GM23338 (cell line): ENCODE results near the gene MCC. TPM values are rescaled to one million over a fixed set of nuclear protein-coding genes. Genes with fewer than 3 reads are reported as not detected.

Experiments
- ATAC-seq: fragments of 200-7000 bp; cut with Tn5 transposase; 3 replicates; pipeline ENCODE4 v1.9.1; 2020
- DNase-seq: peaks from one replicate; pipeline ENCODE4 v3.0.0-alpha.2; 2015; ENCODE audit warnings: low spot score
- H2AFZ ChIP-seq: fragments of 200-600 bp; sonication (generic); 2 replicates; pipeline ENCODE4 v1.8.0; 2016; ENCODE audit warnings: antibody characterized with exemption, mild to moderate bottlenecking, moderate library complexity
- H3F3A ChIP-seq: fragments of 200-600 bp; sonication (generic); replicated peaks from 2 replicates; pipeline ENCODE4 v1.8.0; 2017; ENCODE audit warnings: antibody characterized with exemption, mixed run types, low read depth
- H3K27ac ChIP-seq: fragments of 200-600 bp; sonication (generic); 2 replicates; pipeline ENCODE4 v1.6.1; 2016; ENCODE audit warnings: low read depth
- H3K27me3 ChIP-seq: fragments of 200-600 bp; sonication (generic); 2 replicates; pipeline ENCODE4 v1.8.0; 2016; ENCODE audit warnings: mild to moderate bottlenecking, mixed run types, moderate library complexity; ENCODE audit not compliant: insufficient read depth
- H3K36me3 ChIP-seq: fragments of 200-600 bp; sonication (generic); 2 replicates; pipeline ENCODE4 v1.8.0; 2016; ENCODE audit warnings: mild to moderate bottlenecking; ENCODE audit not compliant: insufficient read depth
- H3K4me1 ChIP-seq: fragments of 200-600 bp; sonication (generic); 2 replicates; pipeline ENCODE4 v1.8.0; 2016; ENCODE audit warnings: mild to moderate bottlenecking, moderate library complexity; ENCODE audit not compliant: insufficient read depth
- H3K4me2 ChIP-seq: fragments of 200-600 bp; sonication (generic); 2 replicates; pipeline ENCODE4 v1.7.1; 2017; ENCODE audit warnings: mixed run types
- H3K4me3 ChIP-seq: fragments of 200-600 bp; sonication (generic); 2 replicates; pipeline ENCODE4 v1.6.1; 2016; ENCODE audit warnings: mixed run types
- H3K79me2 ChIP-seq: fragments of 200-600 bp; sonication (generic); replicated peaks from 2 replicates; pipeline ENCODE4 v1.8.0; 2017; ENCODE audit warnings: mild to moderate bottlenecking; ENCODE audit not compliant: insufficient read depth
- H3K9me2 ChIP-seq: fragments of 200-600 bp; sonication (generic); 2 replicates; pipeline ENCODE4 v1.8.0; 2017; ENCODE audit not compliant: insufficient read depth
- H4K20me1 ChIP-seq: fragments of 200-600 bp; sonication (generic); replicated peaks from 2 replicates; pipeline ENCODE4 v1.8.0; 2017; ENCODE audit warnings: mild to moderate bottlenecking; ENCODE audit not compliant: insufficient read depth
- H3K27ac Mint-ChIP-seq: 2 replicates; pipeline ENCODE4 v1.8.0; 2020; ENCODE audit warnings: inconsistent platforms, mild to moderate bottlenecking, moderate library complexity, mixed read lengths
- H3K27me3 Mint-ChIP-seq: 3 replicates; pipeline ENCODE4 v1.8.0; 2022; ENCODE audit warnings: low read depth, mild to moderate bottlenecking, moderate library complexity, mixed read lengths, inconsistent platforms; ENCODE audit not compliant: insufficient read depth, poor library complexity
- H3K36me3 Mint-ChIP-seq: 3 replicates; pipeline ENCODE4 v1.8.0; 2021; ENCODE audit warnings: low read depth, mild to moderate bottlenecking, inconsistent platforms, moderate library complexity, mixed read lengths
- H3K4me1 Mint-ChIP-seq: 3 replicates; pipeline ENCODE4 v1.8.0; 2020; ENCODE audit warnings: mild to moderate bottlenecking, inconsistent platforms, mixed read lengths
- H3K4me3 Mint-ChIP-seq: 3 replicates; pipeline ENCODE4 v1.8.0; 2021; ENCODE audit warnings: moderate library complexity, mild to moderate bottlenecking, inconsistent platforms, mixed read lengths
- H3K9me3 Mint-ChIP-seq: 3 replicates; pipeline ENCODE4 v1.8.0; 2020; ENCODE audit warnings: moderate library complexity, mild to moderate bottlenecking, inconsistent platforms, mixed read lengths
- CREB1 ChIP-seq: fragments of 250-450 bp; sonication (Bioruptor Pico); IDR thresholded peaks from 2 replicates; pipeline ENCODE4 v1.5.0; 2020; ENCODE audit warnings: low read depth, mild to moderate bottlenecking, moderate library complexity
- EZH2 ChIP-seq: fragments of 200-600 bp; sonication (generic); IDR thresholded peaks from one replicate; pipeline ENCODE4 v1.8.0; 2017; ENCODE audit warnings: antibody characterized with exemption, mild to moderate bottlenecking, low read depth; ENCODE audit not compliant: unreplicated experiment
- NANOG ChIP-seq: IDR thresholded peaks from 2 replicates; pipeline ENCODE4 v1.6.1; 2016; ENCODE audit warnings: antibody characterized with exemption, borderline replicate concordance
- POLR2AphosphoS5 ChIP-seq: IDR thresholded peaks from 2 replicates; pipeline ENCODE4 v1.6.1; 2016; ENCODE audit warnings: antibody characterized with exemption, low read depth
- STAT1 ChIP-seq: IDR thresholded peaks from one replicate; pipeline ENCODE4 v1.6.1; 2016; ENCODE audit warnings: antibody characterized with exemption; ENCODE audit not compliant: unreplicated experiment
- ZNF331 ChIP-seq: fragments of 250-450 bp; sonication (Bioruptor Pico); IDR thresholded peaks from 2 replicates; pipeline ENCODE4 v1.5.0; 2020; ENCODE audit warnings: low read depth, mild to moderate bottlenecking, moderate library complexity
- polyA plus RNA-seq: library from polyadenylated mRNA; unstranded; fragments of >200 nt; fragmentation: Nextera tagmentation; extraction: Ambion mirVana; gene quantifications from 2 replicates; pipeline ENCODE4 v1.2.1, GENCODE V29; 2016
- total RNA-seq: library from RNA; depleted of rRNA; stranded (reverse); fragments of >200 nt; shearing (Covaris generic); gene quantifications from 2 replicates; pipeline ENCODE4 v1.2.3, GENCODE V29; 2014
- TF ChIP-seq, protein P1 (sequence below), 2 experiments: fragments of 200-600 bp in 1 of 2; sonication (generic) in 1 of 2; conservative IDR thresholded peaks; 2 replicates each; pipeline versions ENCODE4 v1.5.1 to v1.6.1; 2016 to 2017; ENCODE audit warnings: antibody characterized with exemption in 2 of 2, low read depth in 2 of 2, mild to moderate bottlenecking in 2 of 2, moderate library complexity in 1 of 2
- TF ChIP-seq, protein P2 (sequence below): IDR thresholded peaks from 2 replicates; pipeline ENCODE4 v1.6.1; 2016; ENCODE audit warnings: antibody characterized with exemption
- TF ChIP-seq, protein P3 (sequence below): fragments of 250-450 bp; sonication (Bioruptor Pico); IDR thresholded peaks from 2 replicates; pipeline ENCODE4 v1.5.0; 2020; ENCODE audit warnings: mild to moderate bottlenecking, moderate library complexity
- TF ChIP-seq, protein P4 (sequence below): IDR thresholded peaks from one replicate; pipeline ENCODE4 v1.6.1; 2018; ENCODE audit warnings: antibody characterized with exemption; ENCODE audit not compliant: unreplicated experiment

MCC gene
- total and polyA plus RNA-seq, 2 experiments from 2014 or later: 3.8 to 10.1 TPM

DNA sequence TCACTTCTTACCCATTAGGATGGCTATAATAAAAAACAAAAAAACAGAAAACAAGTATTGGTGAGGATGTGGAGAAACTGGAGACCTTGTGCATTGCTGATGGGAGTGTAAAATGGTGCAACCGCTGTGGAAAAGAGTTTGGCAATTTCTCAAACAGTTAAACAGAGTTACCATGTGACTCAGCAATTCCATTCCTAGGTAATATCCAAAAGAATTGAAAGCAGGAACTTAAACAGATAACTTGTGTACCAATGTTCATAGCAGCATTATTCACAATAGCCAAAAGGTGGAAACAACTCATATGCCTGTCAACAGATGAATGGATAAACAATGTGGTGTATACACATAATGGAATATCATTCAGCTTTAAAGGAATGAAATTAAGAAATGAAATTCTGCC lies 482.8 kb downstream of the MCC start (continued):
- TF ChIP-seq CREB1 (CRISPR knock-in tag) (no peak), ZNF331 (CRISPR knock-in tag) (no peak), NANOG (no peak)
- TF ChIP-seq, protein P1, sequence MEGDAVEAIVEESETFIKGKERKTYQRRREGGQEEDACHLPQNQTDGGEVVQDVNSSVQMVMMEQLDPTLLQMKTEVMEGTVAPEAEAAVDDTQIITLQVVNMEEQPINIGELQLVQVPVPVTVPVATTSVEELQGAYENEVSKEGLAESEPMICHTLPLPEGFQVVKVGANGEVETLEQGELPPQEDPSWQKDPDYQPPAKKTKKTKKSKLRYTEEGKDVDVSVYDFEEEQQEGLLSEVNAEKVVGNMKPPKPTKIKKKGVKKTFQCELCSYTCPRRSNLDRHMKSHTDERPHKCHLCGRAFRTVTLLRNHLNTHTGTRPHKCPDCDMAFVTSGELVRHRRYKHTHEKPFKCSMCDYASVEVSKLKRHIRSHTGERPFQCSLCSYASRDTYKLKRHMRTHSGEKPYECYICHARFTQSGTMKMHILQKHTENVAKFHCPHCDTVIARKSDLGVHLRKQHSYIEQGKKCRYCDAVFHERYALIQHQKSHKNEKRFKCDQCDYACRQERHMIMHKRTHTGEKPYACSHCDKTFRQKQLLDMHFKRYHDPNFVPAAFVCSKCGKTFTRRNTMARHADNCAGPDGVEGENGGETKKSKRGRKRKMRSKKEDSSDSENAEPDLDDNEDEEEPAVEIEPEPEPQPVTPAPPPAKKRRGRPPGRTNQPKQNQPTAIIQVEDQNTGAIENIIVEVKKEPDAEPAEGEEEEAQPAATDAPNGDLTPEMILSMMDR (conservative IDR thresholded peaks at IDR 0.05; ENCODE audit: low read depth in 2 of 2): no peak
- TF ChIP-seq, protein P2, sequence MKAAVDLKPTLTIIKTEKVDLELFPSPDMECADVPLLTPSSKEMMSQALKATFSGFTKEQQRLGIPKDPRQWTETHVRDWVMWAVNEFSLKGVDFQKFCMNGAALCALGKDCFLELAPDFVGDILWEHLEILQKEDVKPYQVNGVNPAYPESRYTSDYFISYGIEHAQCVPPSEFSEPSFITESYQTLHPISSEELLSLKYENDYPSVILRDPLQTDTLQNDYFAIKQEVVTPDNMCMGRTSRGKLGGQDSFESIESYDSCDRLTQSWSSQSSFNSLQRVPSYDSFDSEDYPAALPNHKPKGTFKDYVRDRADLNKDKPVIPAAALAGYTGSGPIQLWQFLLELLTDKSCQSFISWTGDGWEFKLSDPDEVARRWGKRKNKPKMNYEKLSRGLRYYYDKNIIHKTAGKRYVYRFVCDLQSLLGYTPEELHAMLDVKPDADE: no peak

DNA sequence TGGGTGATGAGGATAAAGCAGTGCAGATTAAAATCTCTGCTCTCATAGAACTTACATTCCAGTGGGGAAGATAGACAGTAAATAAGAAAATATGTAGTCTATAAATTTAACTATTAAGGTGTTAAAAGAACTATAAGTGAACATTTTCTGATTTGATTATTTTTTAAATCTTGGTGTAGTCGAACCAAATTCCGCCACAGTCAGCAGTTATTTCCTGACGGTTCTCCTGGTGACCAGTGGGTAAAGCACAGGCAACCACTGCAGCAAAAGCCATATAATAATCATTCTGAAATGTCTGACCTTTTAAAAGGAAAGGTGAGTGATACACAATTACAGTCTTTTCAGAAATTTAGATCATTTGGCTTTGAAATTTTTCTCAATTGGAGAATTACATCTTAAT lies 484.5 kb downstream of the MCC start:
- Histone ChIP-seq H4K20me1 (no peaks in the 10 kb centered on the region; the same call in 1 of the 2 replicates), H3K4me3 (no peak overlapping the region), H3K9me2 (no peaks in the 10 kb centered on the region), H3F3A (no peaks in the 10 kb centered on the region), H3K4me2 (no peak overlapping the region), H3K79me2 (peaks cover 15% of the 10 kb centered on the region), H3K36me3 (peaks cover 53% of the 10 kb centered on the region), H3K4me1 (no peaks in the 10 kb centered on the region), H3K27ac (no peak overlapping the region), H2AFZ (no peak overlapping the region), H3K27me3 (no peaks in the 10 kb centered on the region)
- H3K9me3 Mint-ChIP-seq: no peaks in the 10 kb centered on the region
- ATAC-seq: no peak
- DNase-seq: no peak
- no peak overlapping the region for H3K27ac Mint-ChIP-seq
- H3K4me3 Mint-ChIP-seq: no peak overlapping the region
- peaks cover 3% of the 10 kb centered on the region; the same call in 2 of the 3 replicates for H3K4me1 Mint-ChIP-seq
- peaks cover 62% of the 10 kb centered on the region for H3K36me3 Mint-ChIP-seq
- peaks cover 2% of the 10 kb centered on the region for H3K27me3 Mint-ChIP-seq
- TF ChIP-seq POLR2AphosphoS5 (no peak), EZH2 (no peak), ZNF331 (CRISPR knock-in tag) (no peak), STAT1 (no peak)
- TF ChIP-seq, protein P3, sequence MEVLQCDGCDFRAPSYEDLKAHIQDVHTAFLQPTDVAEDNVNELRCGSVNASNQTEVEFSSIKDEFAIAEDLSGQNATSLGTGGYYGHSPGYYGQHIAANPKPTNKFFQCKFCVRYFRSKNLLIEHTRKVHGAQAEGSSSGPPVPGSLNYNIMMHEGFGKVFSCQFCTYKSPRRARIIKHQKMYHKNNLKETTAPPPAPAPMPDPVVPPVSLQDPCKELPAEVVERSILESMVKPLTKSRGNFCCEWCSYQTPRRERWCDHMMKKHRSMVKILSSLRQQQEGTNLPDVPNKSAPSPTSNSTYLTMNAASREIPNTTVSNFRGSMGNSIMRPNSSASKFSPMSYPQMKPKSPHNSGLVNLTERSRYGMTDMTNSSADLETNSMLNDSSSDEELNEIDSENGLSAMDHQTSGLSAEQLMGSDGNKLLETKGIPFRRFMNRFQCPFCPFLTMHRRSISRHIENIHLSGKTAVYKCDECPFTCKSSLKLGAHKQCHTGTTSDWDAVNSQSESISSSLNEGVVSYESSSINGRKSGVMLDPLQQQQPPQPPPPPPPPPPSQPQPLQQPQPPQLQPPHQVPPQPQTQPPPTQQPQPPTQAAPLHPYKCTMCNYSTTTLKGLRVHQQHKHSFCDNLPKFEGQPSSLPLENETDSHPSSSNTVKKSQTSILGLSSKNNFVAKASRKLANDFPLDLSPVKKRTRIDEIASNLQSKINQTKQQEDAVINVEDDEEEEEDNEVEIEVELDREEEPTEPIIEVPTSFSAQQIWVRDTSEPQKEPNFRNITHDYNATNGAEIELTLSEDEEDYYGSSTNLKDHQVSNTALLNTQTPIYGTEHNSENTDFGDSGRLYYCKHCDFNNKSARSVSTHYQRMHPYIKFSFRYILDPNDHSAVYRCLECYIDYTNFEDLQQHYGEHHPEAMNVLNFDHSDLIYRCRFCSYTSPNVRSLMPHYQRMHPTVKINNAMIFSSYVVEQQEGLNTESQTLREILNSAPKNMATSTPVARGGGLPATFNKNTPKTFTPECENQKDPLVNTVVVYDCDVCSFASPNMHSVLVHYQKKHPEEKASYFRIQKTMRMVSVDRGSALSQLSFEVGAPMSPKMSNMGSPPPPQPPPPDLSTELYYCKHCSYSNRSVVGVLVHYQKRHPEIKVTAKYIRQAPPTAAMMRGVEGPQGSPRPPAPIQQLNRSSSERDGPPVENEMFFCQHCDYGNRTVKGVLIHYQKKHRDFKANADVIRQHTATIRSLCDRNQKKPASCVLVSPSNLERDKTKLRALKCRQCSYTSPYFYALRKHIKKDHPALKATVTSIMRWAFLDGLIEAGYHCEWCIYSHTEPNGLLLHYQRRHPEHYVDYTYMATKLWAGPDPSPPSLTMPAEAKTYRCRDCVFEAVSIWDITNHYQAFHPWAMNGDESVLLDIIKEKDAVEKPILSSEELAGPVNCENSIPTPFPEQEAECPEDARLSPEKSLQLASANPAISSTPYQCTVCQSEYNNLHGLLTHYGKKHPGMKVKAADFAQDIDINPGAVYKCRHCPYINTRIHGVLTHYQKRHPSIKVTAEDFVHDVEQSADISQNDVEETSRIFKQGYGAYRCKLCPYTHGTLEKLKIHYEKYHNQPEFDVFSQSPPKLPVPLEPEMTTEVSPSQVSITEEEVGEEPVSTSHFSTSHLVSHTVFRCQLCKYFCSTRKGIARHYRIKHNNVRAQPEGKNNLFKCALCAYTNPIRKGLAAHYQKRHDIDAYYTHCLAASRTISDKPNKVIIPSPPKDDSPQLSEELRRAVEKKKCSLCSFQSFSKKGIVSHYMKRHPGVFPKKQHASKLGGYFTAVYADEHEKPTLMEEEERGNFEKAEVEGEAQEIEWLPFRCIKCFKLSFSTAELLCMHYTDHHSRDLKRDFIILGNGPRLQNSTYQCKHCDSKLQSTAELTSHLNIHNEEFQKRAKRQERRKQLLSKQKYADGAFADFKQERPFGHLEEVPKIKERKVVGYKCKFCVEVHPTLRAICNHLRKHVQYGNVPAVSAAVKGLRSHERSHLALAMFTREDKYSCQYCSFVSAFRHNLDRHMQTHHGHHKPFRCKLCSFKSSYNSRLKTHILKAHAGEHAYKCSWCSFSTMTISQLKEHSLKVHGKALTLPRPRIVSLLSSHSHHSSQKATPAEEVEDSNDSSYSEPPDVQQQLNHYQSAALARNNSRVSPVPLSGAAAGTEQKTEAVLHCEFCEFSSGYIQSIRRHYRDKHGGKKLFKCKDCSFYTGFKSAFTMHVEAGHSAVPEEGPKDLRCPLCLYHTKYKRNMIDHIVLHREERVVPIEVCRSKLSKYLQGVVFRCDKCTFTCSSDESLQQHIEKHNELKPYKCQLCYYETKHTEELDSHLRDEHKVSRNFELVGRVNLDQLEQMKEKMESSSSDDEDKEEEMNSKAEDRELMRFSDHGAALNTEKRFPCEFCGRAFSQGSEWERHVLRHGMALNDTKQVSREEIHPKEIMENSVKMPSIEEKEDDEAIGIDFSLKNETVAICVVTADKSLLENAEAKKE (CRISPR knock-in tag): no peak
- TF ChIP-seq, protein P1 (conservative IDR thresholded peaks at IDR 0.05; ENCODE audit: low read depth in 2 of 2): no peak
- TF ChIP-seq, protein P4, sequence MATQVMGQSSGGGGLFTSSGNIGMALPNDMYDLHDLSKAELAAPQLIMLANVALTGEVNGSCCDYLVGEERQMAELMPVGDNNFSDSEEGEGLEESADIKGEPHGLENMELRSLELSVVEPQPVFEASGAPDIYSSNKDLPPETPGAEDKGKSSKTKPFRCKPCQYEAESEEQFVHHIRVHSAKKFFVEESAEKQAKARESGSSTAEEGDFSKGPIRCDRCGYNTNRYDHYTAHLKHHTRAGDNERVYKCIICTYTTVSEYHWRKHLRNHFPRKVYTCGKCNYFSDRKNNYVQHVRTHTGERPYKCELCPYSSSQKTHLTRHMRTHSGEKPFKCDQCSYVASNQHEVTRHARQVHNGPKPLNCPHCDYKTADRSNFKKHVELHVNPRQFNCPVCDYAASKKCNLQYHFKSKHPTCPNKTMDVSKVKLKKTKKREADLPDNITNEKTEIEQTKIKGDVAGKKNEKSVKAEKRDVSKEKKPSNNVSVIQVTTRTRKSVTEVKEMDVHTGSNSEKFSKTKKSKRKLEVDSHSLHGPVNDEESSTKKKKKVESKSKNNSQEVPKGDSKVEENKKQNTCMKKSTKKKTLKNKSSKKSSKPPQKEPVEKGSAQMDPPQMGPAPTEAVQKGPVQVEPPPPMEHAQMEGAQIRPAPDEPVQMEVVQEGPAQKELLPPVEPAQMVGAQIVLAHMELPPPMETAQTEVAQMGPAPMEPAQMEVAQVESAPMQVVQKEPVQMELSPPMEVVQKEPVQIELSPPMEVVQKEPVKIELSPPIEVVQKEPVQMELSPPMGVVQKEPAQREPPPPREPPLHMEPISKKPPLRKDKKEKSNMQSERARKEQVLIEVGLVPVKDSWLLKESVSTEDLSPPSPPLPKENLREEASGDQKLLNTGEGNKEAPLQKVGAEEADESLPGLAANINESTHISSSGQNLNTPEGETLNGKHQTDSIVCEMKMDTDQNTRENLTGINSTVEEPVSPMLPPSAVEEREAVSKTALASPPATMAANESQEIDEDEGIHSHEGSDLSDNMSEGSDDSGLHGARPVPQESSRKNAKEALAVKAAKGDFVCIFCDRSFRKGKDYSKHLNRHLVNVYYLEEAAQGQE: no peak
